ENCODE results near the gene COG5. TPM values are rescaled to one million over a fixed set of nuclear protein-coding genes. Genes with fewer than 3 reads are reported as not detected.
A peak's percentile ranks its signal among the peaks of the same experiment; 100 is the strongest.

Gene COG5
- total and polyA plus RNA-seq, 2 of the 4 experiments (the other 2 are of a cell fraction), result 18.5 to 27.4 TPM

DNA sequence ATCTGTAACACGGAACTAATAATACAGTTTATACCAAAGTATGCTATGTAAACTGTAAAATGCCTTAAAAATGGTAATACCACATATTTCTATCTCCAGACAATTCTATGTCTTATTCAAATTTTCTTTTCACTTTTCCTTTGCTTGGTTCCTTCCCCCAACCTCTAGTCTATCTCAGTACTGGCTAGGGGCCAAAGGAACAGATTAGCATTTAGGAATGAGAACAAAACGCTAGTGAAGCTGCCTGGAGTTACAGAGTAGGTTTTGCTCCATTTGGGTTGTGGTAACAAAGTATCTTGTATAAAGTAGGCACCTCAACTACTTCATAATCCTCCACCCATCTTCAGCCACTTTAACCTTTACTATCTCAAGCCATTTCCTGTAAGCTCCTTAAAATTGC lies 300.9 kb downstream of the COG5 start:
- Histone ChIP-seq H3K23ac (ENCODE audit: low read depth, low read length) (no peak overlapping the region), H4K20me1 (ENCODE audit: insufficient read depth, low read length) (no peaks in the 10 kb centered on the region; the same call in 1 of the 2 replicates), H3K4me2 (ENCODE audit: low read depth, low read length) (no peak overlapping the region), H3K14ac (replicated peaks; ENCODE audit: low read depth, low read length) (no peak overlapping the region), H3K9ac (ENCODE audit: low read depth, low read length) (no peak overlapping the region), H4K91ac (ENCODE audit: insufficient read depth, low read depth, low read length) (no peak overlapping the region), H2BK5ac (ENCODE audit: low read depth, low read length, poor library complexity, severe bottlenecking) (no peak overlapping the region), H2BK15ac (ENCODE audit: low read depth, low read length) (no peak overlapping the region), H2AK5ac (ENCODE audit: low read depth, low read length) (no peak overlapping the region), H3K27me3 (ENCODE audit: control insufficient read depth, insufficient read depth, low read length) (no peaks in the 10 kb centered on the region), H2AK9ac (replicated peaks; ENCODE audit: low read depth, low read length, poor library complexity) (no peak overlapping the region), H2AFZ (replicated peaks; ENCODE audit: low read length, poor library complexity) (no peak overlapping the region), H3K9me3 (ENCODE audit: control insufficient read depth, insufficient read depth, low read length) (no peaks in the 10 kb centered on the region), H3K4me3 (ENCODE audit: insufficient read depth, low read depth, low read length) (no peak overlapping the region), H3K27ac (ENCODE audit: insufficient read depth, low read length) (no peak overlapping the region), H3K36me3 (ENCODE audit: control insufficient read depth, insufficient read depth, low read length) (no peaks in the 10 kb centered on the region), H4K8ac (ENCODE audit: low read depth in 2 of 2, low read length in 2 of 2) (no peak overlapping the region), H3K9me1 (ENCODE audit: insufficient read depth, low read length) (no peaks in the 10 kb centered on the region), H3K56ac (ENCODE audit: extremely low read depth, insufficient read depth, low read length) (no peak overlapping the region), H3K4me1 (ENCODE audit: control insufficient read depth, insufficient read depth, low read length) (no peaks in the 10 kb centered on the region), H2BK120ac (ENCODE audit: low read depth, low read length) (no peak overlapping the region), H3K18ac (ENCODE audit: low read depth, low read length) (no peak overlapping the region), H3K4ac (ENCODE audit: low read depth, low read length) (no peak overlapping the region), H2BK20ac (ENCODE audit: low read depth, low read length) (no peak overlapping the region), H4K5ac (ENCODE audit: low read depth, low read length) (no peak overlapping the region), H3K79me1 (ENCODE audit: low read depth in 1 of 2, low read length in 2 of 2) (no peaks in the 10 kb centered on the region)
- in situ Hi-C loops (cut with MboI; ENCODE audit: low sequenced_read_pairs) (no loop called here), dilution Hi-C loops (cut with HindIII; ENCODE audit: low sequenced_read_pairs, unreplicated experiment) (no loop called here), intact Hi-C loops (cut with micrococcal nuclease) (no loop called here)
- TF ChIP-seq RAD21 (IDR thresholded peaks at IDR 0.05; ENCODE audit: low read length), result no peak
- no peak for TF ChIP-seq MAZ (IDR thresholded peaks at IDR 0.05; ENCODE audit: borderline replicate concordance, low read depth, low read length)
- TF ChIP-seq CEBPB (IDR thresholded peaks at IDR 0.05; ENCODE audit: low read depth, low read length), result no peak
- TF ChIP-seq, protein P1, sequence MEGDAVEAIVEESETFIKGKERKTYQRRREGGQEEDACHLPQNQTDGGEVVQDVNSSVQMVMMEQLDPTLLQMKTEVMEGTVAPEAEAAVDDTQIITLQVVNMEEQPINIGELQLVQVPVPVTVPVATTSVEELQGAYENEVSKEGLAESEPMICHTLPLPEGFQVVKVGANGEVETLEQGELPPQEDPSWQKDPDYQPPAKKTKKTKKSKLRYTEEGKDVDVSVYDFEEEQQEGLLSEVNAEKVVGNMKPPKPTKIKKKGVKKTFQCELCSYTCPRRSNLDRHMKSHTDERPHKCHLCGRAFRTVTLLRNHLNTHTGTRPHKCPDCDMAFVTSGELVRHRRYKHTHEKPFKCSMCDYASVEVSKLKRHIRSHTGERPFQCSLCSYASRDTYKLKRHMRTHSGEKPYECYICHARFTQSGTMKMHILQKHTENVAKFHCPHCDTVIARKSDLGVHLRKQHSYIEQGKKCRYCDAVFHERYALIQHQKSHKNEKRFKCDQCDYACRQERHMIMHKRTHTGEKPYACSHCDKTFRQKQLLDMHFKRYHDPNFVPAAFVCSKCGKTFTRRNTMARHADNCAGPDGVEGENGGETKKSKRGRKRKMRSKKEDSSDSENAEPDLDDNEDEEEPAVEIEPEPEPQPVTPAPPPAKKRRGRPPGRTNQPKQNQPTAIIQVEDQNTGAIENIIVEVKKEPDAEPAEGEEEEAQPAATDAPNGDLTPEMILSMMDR (conservative IDR thresholded peaks at IDR 0.05; ENCODE audit: low read depth, low read length), result no peak
- TF ChIP-seq MAFK (IDR thresholded peaks at IDR 0.05; ENCODE audit: low read depth, low read length), result no peak
- TF ChIP-seq, protein P2, sequence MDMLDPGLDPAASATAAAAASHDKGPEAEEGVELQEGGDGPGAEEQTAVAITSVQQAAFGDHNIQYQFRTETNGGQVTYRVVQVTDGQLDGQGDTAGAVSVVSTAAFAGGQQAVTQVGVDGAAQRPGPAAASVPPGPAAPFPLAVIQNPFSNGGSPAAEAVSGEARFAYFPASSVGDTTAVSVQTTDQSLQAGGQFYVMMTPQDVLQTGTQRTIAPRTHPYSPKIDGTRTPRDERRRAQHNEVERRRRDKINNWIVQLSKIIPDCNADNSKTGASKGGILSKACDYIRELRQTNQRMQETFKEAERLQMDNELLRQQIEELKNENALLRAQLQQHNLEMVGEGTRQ (IDR thresholded peaks at IDR 0.05; ENCODE audit: low read depth, low read length), result no peak
- TF ChIP-seq, protein P3, sequence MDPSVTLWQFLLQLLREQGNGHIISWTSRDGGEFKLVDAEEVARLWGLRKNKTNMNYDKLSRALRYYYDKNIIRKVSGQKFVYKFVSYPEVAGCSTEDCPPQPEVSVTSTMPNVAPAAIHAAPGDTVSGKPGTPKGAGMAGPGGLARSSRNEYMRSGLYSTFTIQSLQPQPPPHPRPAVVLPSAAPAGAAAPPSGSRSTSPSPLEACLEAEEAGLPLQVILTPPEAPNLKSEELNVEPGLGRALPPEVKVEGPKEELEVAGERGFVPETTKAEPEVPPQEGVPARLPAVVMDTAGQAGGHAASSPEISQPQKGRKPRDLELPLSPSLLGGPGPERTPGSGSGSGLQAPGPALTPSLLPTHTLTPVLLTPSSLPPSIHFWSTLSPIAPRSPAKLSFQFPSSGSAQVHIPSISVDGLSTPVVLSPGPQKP (IDR thresholded peaks at IDR 0.05; ENCODE audit: borderline replicate concordance, low read depth, low read length), result no peak
- TF ChIP-seq SMC3 (IDR thresholded peaks at IDR 0.05; ENCODE audit: low read depth, low read length), result no peak
- TF ChIP-seq RCOR1 (IDR thresholded peaks at IDR 0.05; ENCODE audit: insufficient replicate concordance, low read length), result no peak
- TF ChIP-seq FOS (IDR thresholded peaks at IDR 0.05; ENCODE audit: low read depth, low read length), result no peak
- no peak for TF ChIP-seq MXI1 (IDR thresholded peaks at IDR 0.05; ENCODE audit: borderline replicate concordance, low read depth, low read length)
- TF ChIP-seq CHD1 (IDR thresholded peaks at IDR 0.05; ENCODE audit: low read depth, low read length), result no peak
- no peak for TF ChIP-seq NFE2L2 (IDR thresholded peaks at IDR 0.05; ENCODE audit: low read depth, low read length)
- TF ChIP-seq BHLHE40 (IDR thresholded peaks at IDR 0.05; ENCODE audit: low read depth, low read length), result no peak
- no CpG with 5 or more reads among the region's 2 CpGs for WGBS, 2 experiments (ENCODE audit: extremely low coverage in 2 of 2, insufficient read length in 1 of 2)
- BruUV-seq (replicated peaks), result no TSS peak
- peak; percentile 6 for DNase-seq
- ATAC-seq (ENCODE audit: low read depth), result no peak
- POLR2A ChIA-PET (ENCODE audit: unreplicated experiment), result no interaction called here
- CTCF ChIA-PET, result interaction anchor here (1.1 kb wide), 1 partner anchor 12 kb away, joined by 3 read pairs; no protein-coding TSS in a partner anchor

Data from IMR-90 (cell line).